ENCODE data around the gene CEP135. TPM values are rescaled to one million over a fixed set of nuclear protein-coding genes. Genes with fewer than 3 reads are reported as not detected.

The CEP135 gene
- total RNA-seq, 1 experiment from 2014 or later = 13.9 TPM

GRCh38 chr4:56050625-56051024 is 101.9 kb downstream of the CEP135 start:
- no peak overlapping the region for H4K8ac ChIP-seq (replicated peaks; ENCODE audit: insufficient read length, low read depth, low read length)
- no peak overlapping the region for H3T11ph ChIP-seq (ENCODE audit: low read length)
- H2BK15ac ChIP-seq (ENCODE audit: low read depth, low read length) = no peak overlapping the region
- H3K27ac Mint-ChIP-seq = no peak overlapping the region
- H3K23me2 ChIP-seq (ENCODE audit: insufficient read length, low read depth, low read length, poor library complexity, severe bottlenecking) = peaks cover 11% of the 10 kb centered on the region
- H2BK12ac ChIP-seq (ENCODE audit: insufficient read length, low read depth, low read length) = no peak overlapping the region
- no peak overlapping the region for H2BK120ac ChIP-seq (ENCODE audit: low read depth, low read length, poor library complexity, severe bottlenecking)
- peaks cover 13% of the 10 kb centered on the region for H3K27me3 Mint-ChIP-seq (ENCODE audit: low read depth)
- no peak overlapping the region for H2BK5ac ChIP-seq (ENCODE audit: insufficient read length, low read length)
- H3K4me3 Mint-ChIP-seq = peak overlapping the region; percentile 90 to 92
- peaks cover 39 to 40% of the 10 kb centered on the region in 2 experiments for H3K4me1 Mint-ChIP-seq
- H3K9me3 ChIP-seq (ENCODE audit: control insufficient read depth, low read depth, low read length) = no peaks in the 10 kb centered on the region
- peak overlapping the region; percentile 49 for H3K4me2 ChIP-seq (ENCODE audit: insufficient read depth, insufficient read length, low read length)
- H3K27me3 ChIP-seq (ENCODE audit: insufficient read depth, low read length) = no peaks in the 10 kb centered on the region
- H3K79me1 ChIP-seq (ENCODE audit: insufficient read depth, low read depth, low read length, poor library complexity, severe bottlenecking) = peaks cover 4% of the 10 kb centered on the region
- no peaks in the 10 kb centered on the region for H3K9me3 Mint-ChIP-seq
- H3K4me1 ChIP-seq (ENCODE audit: insufficient read depth, low read length) = peaks cover 5% of the 10 kb centered on the region
- no CpG with 5 or more reads among the region's 2 CpGs for WGBS (ENCODE audit: extremely low coverage, insufficient read length, low lambda C conversion rate)
- no peak overlapping the region for H3K18ac ChIP-seq (ENCODE audit: insufficient read length, low read depth, low read length)
- H2AFZ ChIP-seq (ENCODE audit: low read length) = no peak overlapping the region
- TF ChIP-seq CTCF (conservative IDR thresholded peaks at IDR 0.05) = no peak
- no peaks in the 10 kb centered on the region for H4K20me1 ChIP-seq (ENCODE audit: control insufficient read depth, insufficient read depth, insufficient read length)
- no peak overlapping the region for H4K5ac ChIP-seq (ENCODE audit: insufficient read length, low read depth, low read length)
- H4K91ac ChIP-seq (ENCODE audit: insufficient read length, low read depth, low read length) = no peak overlapping the region
- no peak overlapping the region for H2AK5ac ChIP-seq (ENCODE audit: insufficient read length, low read length)
- no peaks in the 10 kb centered on the region for H3K79me2 ChIP-seq (ENCODE audit: insufficient read depth, low read length)
- no peaks in the 10 kb centered on the region; a peak in 1 of 7 replicates for H3K36me3 Mint-ChIP-seq (ENCODE audit: insufficient read depth in 1 of 3, low read depth in 3 of 3)
- no peak for DNase-seq
- H3K9ac ChIP-seq (ENCODE audit: extremely low read depth, insufficient read length, low read length) = no peak overlapping the region
- H3K23ac ChIP-seq (ENCODE audit: insufficient read length, low read depth, low read length) = no peak overlapping the region
- H3K56ac ChIP-seq (ENCODE audit: insufficient read length, low read depth, low read length) = no peak overlapping the region
- no peak overlapping the region for H3K4ac ChIP-seq (ENCODE audit: low read depth, low read length)
- H3K14ac ChIP-seq (ENCODE audit: insufficient read depth, low read length) = no peak overlapping the region
- H2BK20ac ChIP-seq (ENCODE audit: low read depth, low read length, poor library complexity, severe bottlenecking) = no peak overlapping the region
- H3K27ac ChIP-seq (ENCODE audit: insufficient read length, low read depth, low read length) = no peak overlapping the region

All from H9 (cell line).